ENCODE results near the gene LY6G5C. TPM values are rescaled to one million over a fixed set of nuclear protein-coding genes. Genes with fewer than 3 reads are reported as not detected.

LY6G5C gene
- total and polyA plus RNA-seq, 2 of the 13 experiments (the other 11 are each of a cell fraction or from before 2014, with no cell fraction given), result 0.33 to 0.55 TPM

DNA sequence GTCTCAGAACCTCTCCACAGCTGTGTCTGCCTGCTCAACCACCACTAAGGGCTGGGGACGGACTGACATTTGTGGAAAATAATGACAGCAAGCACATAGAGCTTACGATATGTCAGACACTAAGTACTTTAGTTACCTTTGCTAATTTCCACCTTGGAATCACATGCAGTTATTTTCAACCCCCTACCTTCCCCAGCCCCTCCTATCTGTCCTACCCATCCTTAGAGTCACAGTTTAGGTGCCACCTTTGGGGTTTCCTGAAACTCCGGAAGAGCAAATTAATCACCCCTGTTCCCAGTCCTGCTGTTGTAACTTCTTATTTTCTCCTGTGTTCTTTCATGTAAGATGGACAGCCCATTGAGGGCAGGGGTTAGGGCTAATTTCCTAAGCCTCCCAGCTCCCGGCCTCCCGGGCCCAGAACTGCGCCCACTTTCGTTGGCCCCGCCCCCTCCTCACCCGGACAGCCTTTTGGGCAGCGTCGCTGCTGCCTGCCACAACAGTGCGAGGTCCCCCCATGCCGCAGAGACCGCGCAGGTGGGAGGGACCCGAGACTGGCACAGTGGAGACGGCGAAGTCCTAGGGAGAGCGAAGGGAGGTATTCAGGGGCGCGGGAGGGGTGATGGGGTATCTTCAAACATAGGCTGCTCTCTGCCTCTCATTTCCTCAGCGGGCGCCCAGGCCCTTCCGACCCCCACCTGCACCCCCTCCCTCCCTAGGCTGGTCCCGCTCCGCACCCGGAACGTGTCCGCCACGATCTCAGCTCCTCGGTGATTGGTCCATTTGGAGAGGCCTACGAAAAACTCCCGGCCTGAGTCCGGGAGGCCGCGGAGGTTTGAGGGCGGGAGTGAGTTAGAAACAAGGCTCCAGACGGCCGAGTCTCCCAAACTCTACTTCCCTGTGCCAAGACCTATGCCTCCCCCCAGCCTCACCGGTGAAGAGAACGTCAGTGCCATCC, 47.1 kb upstream of the LY6G5C start:
- Histone ChIP-seq H3K27ac (ENCODE audit: extremely low read length, insufficient read depth, low read length) (no peak overlapping the region), H4K20me1 (ENCODE audit: insufficient read depth, low read length) (peaks cover 14% of the 10 kb centered on the region; the same call in 1 of the 2 replicates), H2AFZ (ENCODE audit: low read length) (no peak overlapping the region), H3K4me2 (ENCODE audit: low read depth, low read length) (no peak overlapping the region), H3K4me3 (replicated peaks in 1 of 3; ENCODE audit: insufficient read depth in 1 of 3, low read depth in 2 of 3, low read length in 3 of 3) (no peak overlapping the region), H3K36me3 (replicated peaks in 1 of 2; ENCODE audit: control insufficient read depth in 1 of 2, insufficient read depth in 2 of 2, low read length in 2 of 2) (peaks cover 15 to 24% of the 10 kb centered on the region in 2 experiments), H3K4me1 (ENCODE audit: insufficient read depth, low read length) (peaks cover 40% of the 10 kb centered on the region), H3K27me3 (ENCODE audit: control insufficient read depth in 1 of 2, insufficient read depth in 2 of 2, low read length in 2 of 2) (no peaks in the 10 kb centered on the region), H3K79me2 (ENCODE audit: insufficient read depth, low read length) (peaks cover under 1% of the 10 kb centered on the region), H3K9me3 (ENCODE audit: low read length) (no peaks in the 10 kb centered on the region), H3K9ac (ENCODE audit: insufficient read depth, low read depth, low read length) (no peak overlapping the region)
- intact Hi-C loops (cut with micrococcal nuclease; ENCODE audit: unreplicated experiment), result no loop called here
- 96% methylated on average over 41 of the region's 41 CpGs for whole genome bisulfite sequencing (ENCODE audit: low lambda C conversion rate)
- no TSS peak for BruUV-seq (replicated peaks)
- POLR2A ChIA-PET, result interaction anchor here (2.1 to 6.1 kb wide), 2 partner anchors 11 to 42 kb away, joined by 11 to 122 read pairs; partner anchors contain the start of genes CLIC1 and MSH5
- in situ Hi-C loops (cut with HindIII; ENCODE audit: extremely low pct_ligation_motif_present, low pct_unique_long_range_greater_than_20kb), result no loop called here
- FAIRE-seq (no peak), ATAC-seq (no peak), DNase-seq (ENCODE audit: low spot score) (no peak)
- CTCF ChIA-PET (ENCODE audit: low intra/inter-chr PET ratio, low total read pairs), result interaction anchor here (1.1 to 4.2 kb wide), 2 partner anchors 42 to 47 kb away, joined by 3 to 74 read pairs; partner anchors contain the start of gene LY6G5C
- TF ChIP-seq SMC3 (IDR thresholded peaks at IDR 0.05; ENCODE audit: low read length) (no peak), ZNF543 (CRISPR knock-in tag; IDR thresholded peaks at IDR 0.05) (no peak), RORA (CRISPR knock-in tag; IDR thresholded peaks at IDR 0.05) (no peak), KDM1A (CRISPR knock-in tag; IDR thresholded peaks at IDR 0.05) (no peak), PAF1 (CRISPR knock-in tag; IDR thresholded peaks at IDR 0.05) (no peak), MIER2 (CRISPR knock-in tag; IDR thresholded peaks at IDR 0.05) (no peak), FOXA3 (CRISPR knock-in tag; IDR thresholded peaks at IDR 0.05) (no peak), ZZZ3 (CRISPR knock-in tag; IDR thresholded peaks at IDR 0.05; ENCODE audit: borderline replicate concordance) (no peak), ZNF652 (CRISPR knock-in tag; IDR thresholded peaks at IDR 0.05; ENCODE audit: borderline replicate concordance, low read depth) (no peak), HOXA5 (CRISPR knock-in tag; IDR thresholded peaks at IDR 0.05) (no peak), IKZF1 (IDR thresholded peaks at IDR 0.05) (no peak), ZNF34 (CRISPR knock-in tag; IDR thresholded peaks at IDR 0.05; ENCODE audit: borderline replicate concordance) (no peak), HNF4A (CRISPR knock-in tag; IDR thresholded peaks at IDR 0.05) (no peak), FOXC1 (CRISPR knock-in tag; IDR thresholded peaks at IDR 0.05; ENCODE audit: borderline replicate concordance) (no peak), NFYB (CRISPR knock-in tag; IDR thresholded peaks at IDR 0.05) (no peak)
- TF ChIP-seq, protein P1, sequence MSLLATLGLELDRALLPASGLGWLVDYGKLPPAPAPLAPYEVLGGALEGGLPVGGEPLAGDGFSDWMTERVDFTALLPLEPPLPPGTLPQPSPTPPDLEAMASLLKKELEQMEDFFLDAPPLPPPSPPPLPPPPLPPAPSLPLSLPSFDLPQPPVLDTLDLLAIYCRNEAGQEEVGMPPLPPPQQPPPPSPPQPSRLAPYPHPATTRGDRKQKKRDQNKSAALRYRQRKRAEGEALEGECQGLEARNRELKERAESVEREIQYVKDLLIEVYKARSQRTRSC (CRISPR knock-in tag; IDR thresholded peaks at IDR 0.05; ENCODE audit: low read depth), result no peak
- TF ChIP-seq, protein P2, sequence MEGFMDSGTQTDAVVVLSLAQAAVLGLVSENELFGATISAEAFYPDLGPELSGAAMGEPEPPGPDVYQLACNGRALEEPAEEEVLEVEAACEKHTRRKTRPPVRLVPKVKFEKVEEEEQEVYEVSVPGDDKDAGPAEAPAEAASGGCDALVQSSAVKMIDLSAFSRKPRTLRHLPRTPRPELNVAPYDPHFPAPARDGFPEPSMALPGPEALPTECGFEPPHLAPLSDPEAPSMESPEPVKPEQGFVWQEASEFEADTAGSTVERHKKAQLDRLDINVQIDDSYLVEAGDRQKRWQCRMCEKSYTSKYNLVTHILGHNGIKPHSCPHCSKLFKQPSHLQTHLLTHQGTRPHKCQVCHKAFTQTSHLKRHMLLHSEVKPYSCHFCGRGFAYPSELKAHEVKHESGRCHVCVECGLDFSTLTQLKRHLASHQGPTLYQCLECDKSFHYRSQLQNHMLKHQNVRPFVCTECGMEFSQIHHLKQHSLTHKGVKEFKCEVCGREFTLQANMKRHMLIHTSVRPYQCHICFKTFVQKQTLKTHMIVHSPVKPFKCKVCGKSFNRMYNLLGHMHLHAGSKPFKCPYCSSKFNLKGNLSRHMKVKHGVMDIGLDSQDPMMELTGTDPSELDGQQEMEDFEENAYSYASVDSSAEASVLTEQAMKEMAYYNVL (CRISPR knock-in tag; IDR thresholded peaks at IDR 0.05; ENCODE audit: borderline replicate concordance), result no peak
- TF ChIP-seq, protein P3, sequence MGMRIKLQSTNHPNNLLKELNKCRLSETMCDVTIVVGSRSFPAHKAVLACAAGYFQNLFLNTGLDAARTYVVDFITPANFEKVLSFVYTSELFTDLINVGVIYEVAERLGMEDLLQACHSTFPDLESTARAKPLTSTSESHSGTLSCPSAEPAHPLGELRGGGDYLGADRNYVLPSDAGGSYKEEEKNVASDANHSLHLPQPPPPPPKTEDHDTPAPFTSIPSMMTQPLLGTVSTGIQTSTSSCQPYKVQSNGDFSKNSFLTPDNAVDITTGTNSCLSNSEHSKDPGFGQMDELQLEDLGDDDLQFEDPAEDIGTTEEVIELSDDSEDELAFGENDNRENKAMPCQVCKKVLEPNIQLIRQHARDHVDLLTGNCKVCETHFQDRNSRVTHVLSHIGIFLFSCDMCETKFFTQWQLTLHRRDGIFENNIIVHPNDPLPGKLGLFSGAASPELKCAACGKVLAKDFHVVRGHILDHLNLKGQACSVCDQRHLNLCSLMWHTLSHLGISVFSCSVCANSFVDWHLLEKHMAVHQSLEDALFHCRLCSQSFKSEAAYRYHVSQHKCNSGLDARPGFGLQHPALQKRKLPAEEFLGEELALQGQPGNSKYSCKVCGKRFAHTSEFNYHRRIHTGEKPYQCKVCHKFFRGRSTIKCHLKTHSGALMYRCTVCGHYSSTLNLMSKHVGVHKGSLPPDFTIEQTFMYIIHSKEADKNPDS (CRISPR knock-in tag; IDR thresholded peaks at IDR 0.05), result no peak
